ENCODE data around the gene SLC1A4.

Gene SLC1A4

GRCh38 chr2:64952096-64952495 is 37.1 kb upstream of the SLC1A4 start:
- no peak for TF ChIP-seq CTCF (IDR thresholded peaks at IDR 0.05; ENCODE audit: extremely low read depth, insufficient read depth, missing control alignments)
- no peak for DNase-seq (ENCODE audit: low spot score)
- in situ Hi-C loops (cut with MboI; ENCODE audit: low pct_unique_long_range_greater_than_20kb, low sequenced_read_pairs, unreplicated experiment): no loop called here

DNA sequence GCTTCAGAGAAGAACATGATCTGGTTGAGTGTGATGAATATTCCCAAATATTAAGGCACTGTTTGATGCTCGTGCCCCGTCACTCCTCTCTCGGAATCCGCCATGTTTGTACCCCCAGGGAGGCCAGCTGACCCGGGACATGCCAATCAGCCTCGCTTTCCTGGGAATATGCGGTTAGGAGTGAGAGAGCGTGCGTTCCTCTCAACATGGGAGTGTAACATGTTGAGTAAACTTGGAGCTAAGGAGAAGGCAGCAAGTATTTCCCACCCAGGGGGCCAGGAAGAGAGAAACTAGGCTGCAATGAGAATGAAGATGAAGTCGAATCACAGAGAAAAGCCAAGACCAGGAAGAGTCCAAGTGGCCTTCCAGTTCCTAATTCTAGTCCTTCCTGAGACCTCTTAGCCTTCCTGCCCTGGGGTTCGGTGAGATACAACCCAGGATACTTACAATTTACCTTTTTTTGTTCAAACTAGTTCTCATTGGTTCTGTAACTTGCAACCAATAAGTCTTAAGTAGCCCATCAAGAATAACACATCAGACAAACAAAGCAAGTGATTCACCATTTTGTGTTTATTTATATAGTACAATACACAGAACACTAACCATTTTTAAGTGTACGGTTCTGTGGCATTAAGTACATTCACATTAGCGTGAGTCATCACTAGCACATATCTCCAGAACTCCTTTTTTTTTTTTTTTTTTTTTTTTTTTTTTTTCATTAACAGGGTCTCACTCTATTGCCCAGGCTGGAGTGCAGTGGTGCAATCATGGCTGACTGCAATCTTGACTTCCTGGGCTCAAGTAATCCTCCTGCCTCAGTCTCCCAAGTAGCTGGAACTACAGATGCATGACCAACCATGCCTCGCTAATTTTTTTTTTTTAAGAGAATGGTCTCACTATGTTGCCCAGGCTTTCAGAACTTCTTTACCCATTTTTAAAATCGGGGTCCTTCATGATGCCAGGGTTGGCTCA is 36.4 kb upstream of the SLC1A4 start:
- TF ChIP-seq CTCF (IDR thresholded peaks at IDR 0.05; ENCODE audit: extremely low read depth, insufficient read depth, missing control alignments): no peak
- DNase-seq (ENCODE audit: low spot score): no peak
- in situ Hi-C loops (cut with MboI; ENCODE audit: low pct_unique_long_range_greater_than_20kb, low sequenced_read_pairs, unreplicated experiment): no loop called here

DNA sequence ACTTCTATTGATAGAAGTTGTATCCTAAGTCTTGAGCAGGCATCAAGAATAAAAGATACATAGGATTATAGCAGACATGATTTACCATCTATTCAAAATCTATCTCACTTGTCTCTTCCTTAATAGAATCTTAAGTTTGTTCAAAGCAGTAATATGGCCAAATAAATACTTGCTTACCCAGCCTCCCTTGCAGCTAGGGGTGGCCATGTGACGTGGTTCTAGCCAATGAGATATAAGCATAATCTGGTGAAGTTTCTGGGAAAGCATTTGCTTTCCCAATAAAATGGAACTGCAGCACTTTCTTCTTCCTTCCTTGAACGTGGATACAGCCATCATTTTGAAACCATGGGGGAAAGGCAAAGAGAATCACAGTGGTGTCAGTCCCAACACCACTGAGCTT is 33.7 kb upstream of the SLC1A4 start:
- no peak for TF ChIP-seq CTCF (IDR thresholded peaks at IDR 0.05; ENCODE audit: extremely low read depth, insufficient read depth, missing control alignments)
- DNase-seq (ENCODE audit: low spot score): no peak
- in situ Hi-C loops (cut with MboI; ENCODE audit: low pct_unique_long_range_greater_than_20kb, low sequenced_read_pairs, unreplicated experiment): no loop called here

GRCh38 chr2:64957109-64957903 is 31.9 kb upstream of the SLC1A4 start:
- no peak for TF ChIP-seq CTCF (IDR thresholded peaks at IDR 0.05; ENCODE audit: extremely low read depth, insufficient read depth, missing control alignments)
- DNase-seq (ENCODE audit: low spot score): no peak
- in situ Hi-C loops (cut with MboI; ENCODE audit: low pct_unique_long_range_greater_than_20kb, low sequenced_read_pairs, unreplicated experiment): no loop called here

GRCh38 chr2:64958556-64958955 is 30.6 kb upstream of the SLC1A4 start:
- DNase-seq (ENCODE audit: low spot score): no peak
- in situ Hi-C loops (cut with MboI; ENCODE audit: low pct_unique_long_range_greater_than_20kb, low sequenced_read_pairs, unreplicated experiment): no loop called here

More at GRCh38 chr2:64958556-64958955, 30.6 kb upstream of the SLC1A4 start:
- no peak for TF ChIP-seq CTCF (IDR thresholded peaks at IDR 0.05; ENCODE audit: extremely low read depth, insufficient read depth, missing control alignments)
